ENCODE data around the gene ZNF326.

ZNF326 gene

DNA sequence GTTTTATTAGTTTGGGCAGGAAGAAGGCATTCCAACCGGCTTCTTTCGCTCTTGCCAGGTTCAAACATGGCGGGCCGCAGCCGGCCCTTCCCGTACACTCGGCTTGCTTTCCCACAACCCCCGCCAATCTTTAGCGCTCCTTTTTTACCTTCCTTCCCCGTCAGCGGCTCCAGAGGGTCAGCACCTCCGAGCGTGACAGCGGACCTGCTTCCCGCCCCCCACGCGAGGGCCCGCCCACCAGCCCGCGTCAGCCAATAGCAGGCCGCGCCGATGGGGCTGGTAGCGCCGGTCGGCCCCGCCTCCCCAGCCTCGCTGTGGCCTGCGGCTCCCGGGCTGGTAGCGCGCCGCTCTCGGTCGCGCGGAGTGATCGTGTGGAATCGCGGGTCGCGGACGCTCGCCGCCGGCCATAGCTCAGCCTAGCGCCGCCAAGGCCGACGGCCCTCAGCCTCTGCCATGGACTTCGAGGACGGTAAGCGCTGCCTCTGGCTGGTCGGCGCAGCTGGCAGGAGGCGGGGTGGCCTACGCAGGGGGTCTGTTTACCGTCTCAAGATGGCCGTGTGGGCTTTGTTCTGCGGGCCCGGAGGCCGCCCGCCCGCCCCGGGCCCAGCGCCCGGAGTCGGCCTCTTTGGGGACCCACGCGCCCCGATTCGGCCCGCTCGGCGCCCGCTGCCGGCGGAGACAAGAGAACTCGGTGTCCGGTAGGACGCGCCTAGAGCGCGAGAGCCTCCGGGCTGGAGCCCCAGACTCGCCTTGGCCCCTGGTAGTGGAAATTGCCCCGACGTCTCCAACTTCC, at the start of gene ZNF326:
Gene ZNF326, plus strand, starts transcription at position 306 of the 793 bp plus-strand sequence. Its CDS starts 148 bp downstream, at position 454.
- peak; percentile 72 to 91 for DNase-seq

GRCh38 chr1:89945852-89946476, 48.9 kb upstream of the ZNF326 start:
- DNase-seq = no peak

DNA sequence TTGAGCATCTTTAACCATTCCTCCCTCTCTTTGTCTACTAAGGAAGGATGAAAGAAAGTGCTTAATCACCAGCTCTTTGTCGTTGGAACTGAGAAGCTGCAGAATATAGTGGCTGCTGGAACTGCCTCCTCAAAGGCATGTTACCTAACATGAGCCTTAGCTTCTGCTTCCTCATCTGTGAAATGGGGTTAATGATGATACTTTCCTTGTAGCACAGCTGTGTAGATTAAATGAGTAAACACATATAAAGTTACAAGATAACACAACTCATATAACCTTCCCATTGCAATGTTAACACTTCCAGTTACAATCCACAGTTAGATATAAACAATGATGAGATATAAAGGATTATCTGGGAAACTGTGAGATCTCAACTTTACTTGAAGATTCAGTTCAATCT, 48.4 kb upstream of the ZNF326 start:
- DNase-seq = no peak

GRCh38 chr1:89948722-89949345, 46.1 kb upstream of the ZNF326 start:
- no peak for DNase-seq

- DNase-seq = no peak
Measured at GRCh38 chr1:89949991-89950624, 44.8 kb upstream of the ZNF326 start.

GRCh38 chr1:89950703-89951102, 44.2 kb upstream of the ZNF326 start:
- DNase-seq = no peak

- no peak for DNase-seq
Measured at GRCh38 chr1:89951766-89952604, 42.9 kb upstream of the ZNF326 start.

- DNase-seq = no peak
Measured at GRCh38 chr1:89952605-89953130, 42.2 kb upstream of the ZNF326 start.

- peak; percentile 41 to 69 for DNase-seq
Measured at GRCh38 chr1:89953131-89953626, 41.7 kb upstream of the ZNF326 start.

- no peak for DNase-seq
Measured at GRCh38 chr1:89953929-89954328, 41.0 kb upstream of the ZNF326 start.

DNA sequence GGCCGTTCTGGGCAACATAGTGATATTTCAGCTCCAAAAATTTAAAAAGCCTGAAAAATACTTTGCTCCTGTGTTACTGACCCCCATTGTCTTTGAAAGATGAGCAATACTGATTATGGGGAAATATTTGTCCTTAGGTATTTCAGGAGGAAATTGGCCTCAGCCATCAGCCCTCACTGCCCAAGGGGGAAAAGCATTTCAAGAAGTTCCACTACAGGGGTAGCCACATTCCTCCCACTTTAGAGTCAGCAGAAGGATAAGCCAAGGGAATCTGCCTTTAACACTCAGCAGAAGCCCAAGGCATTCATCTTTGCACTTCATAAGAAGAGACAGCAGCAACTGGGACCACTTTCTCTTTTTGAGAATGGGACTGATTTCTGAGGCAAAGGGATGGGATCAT, 40.5 kb upstream of the ZNF326 start:
- no peak for DNase-seq

GRCh38 chr1:89955311-89956205, 39.4 kb upstream of the ZNF326 start:
- no peak for DNase-seq

GRCh38 chr1:89957107-89957506, 37.8 kb upstream of the ZNF326 start:
- DNase-seq = no peak

- no peak for DNase-seq
Measured at GRCh38 chr1:89958851-89959654, 35.9 kb upstream of the ZNF326 start.

DNA sequence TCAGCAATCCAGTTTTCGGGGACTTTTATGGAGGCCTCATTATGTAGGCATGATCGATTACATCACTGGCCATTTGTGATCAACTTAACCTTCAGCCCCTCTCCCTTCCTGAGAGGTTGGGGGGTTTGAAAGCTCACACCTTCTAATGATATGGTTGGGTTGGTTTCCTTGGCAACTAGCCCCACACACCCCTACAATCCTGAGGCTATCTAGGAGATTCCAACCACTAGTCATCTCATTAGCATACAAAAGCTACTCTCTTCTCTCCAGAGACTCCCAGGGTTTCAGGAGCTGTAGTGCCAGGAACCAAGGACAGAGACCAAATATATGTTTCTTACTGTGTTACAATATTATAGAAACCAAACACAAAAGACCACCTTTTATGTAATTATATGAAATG, 35.2 kb upstream of the ZNF326 start:
- DNase-seq = no peak

DNA sequence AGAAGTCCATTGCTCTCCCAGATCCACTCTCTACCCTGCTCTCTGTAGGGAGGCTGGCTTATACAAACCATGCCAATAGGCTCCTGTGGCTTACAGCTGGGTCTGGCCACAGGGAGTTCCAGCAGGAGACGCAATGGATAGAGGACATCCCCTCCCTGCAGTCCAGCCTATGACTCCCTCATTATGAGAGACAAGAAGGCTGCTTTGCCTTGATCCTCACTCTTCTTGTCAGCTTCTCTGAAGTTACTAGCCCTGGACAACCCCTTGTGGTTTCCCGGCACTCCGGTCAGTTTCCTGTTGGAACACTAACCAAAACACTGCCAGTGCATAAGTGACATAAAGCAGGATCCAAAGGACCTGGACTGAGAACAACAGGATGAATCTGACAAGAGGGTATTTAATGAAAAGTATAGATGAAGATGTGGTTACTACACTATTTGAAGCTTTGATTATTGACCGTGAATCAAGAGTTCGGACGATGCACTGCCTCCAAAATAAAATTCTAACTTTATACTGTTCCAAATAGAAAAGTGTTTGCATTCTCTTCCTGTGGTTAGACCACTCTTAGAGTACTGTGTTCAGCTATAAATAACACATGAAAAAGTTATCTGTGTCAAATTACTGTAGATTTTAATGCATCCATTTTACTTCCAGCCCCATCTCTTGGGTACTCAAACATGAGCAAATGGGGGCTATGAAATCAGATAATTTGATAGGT, 32.7 kb upstream of the ZNF326 start:
- DNase-seq = no peak

- no peak for DNase-seq
Measured at GRCh38 chr1:89962742-89963075, 32.2 kb upstream of the ZNF326 start.

DNA sequence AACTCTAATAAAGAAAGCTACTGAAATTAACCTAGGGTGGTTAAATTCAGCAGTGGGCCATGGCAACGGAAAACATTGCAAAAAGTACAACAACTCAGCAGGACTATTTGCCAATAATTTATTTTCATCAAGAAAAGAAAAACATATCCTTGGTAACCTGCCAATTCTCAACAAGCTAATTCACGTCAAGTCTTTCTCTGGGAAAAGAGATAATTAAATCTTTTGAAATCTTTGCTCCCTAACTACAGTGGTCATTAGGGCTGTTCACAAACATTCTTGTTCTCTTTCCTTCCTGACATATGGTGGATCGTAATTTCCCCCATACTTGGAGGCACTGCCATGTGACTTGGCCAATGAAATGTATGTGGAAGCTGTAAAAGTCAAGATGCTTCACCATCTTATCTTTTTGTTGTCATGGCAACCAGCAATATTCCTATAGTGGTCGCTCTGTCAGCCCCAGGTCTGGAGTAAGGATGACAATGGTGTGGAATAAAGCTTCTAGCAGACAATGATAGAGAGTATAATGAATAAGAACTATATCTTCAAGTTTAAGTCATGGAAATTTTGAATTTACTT, 29.6 kb upstream of the ZNF326 start:
- DNase-seq = no peak

GRCh38 chr1:89966656-89967055, 28.3 kb upstream of the ZNF326 start:
- no peak for DNase-seq

Measured in SW 1271 (cell line).